GM23338 (cell line): ENCODE data around the gene NRXN2. TPM values are rescaled to one million over a fixed set of nuclear protein-coding genes. Genes with fewer than 3 reads are reported as not detected.

Source experiments
- polyA plus RNA-seq: library from polyadenylated mRNA; unstranded; fragments of >200 nt; fragmentation: Nextera tagmentation; extraction: Ambion mirVana; gene quantifications from 2 replicates; pipeline ENCODE4 v1.2.1, GENCODE V29; 2016
- total RNA-seq: library from RNA; depleted of rRNA; stranded (reverse); fragments of >200 nt; shearing (Covaris generic); gene quantifications from 2 replicates; pipeline ENCODE4 v1.2.3, GENCODE V29; 2014; rRNA removed

NRXN2 gene
- total and polyA plus RNA-seq, 2 experiments from 2014 or later, result 3.4 to 17.0 TPM

Other genes starting within 250 kb of the NRXN2 start
- not detected in 2 replicates for gene SLC22A11, start 167.3 kb downstream of the NRXN2 start, total RNA-seq
- gene SLC22A11, start 167.3 kb downstream of the NRXN2 start, polyA plus RNA-seq, result not detected in 2 replicates
- gene SLC22A12, start 132.0 kb downstream of the NRXN2 start, total RNA-seq, result not detected in 2 replicates
- gene SLC22A12, start 132.0 kb downstream of the NRXN2 start, polyA plus RNA-seq, result not detected in 2 replicates
- gene RASGRP2, start 20.9 kb upstream of the NRXN2 start, total RNA-seq, result 30.1 and 34.4 TPM in 2 replicates
- gene RASGRP2, start 20.9 kb upstream of the NRXN2 start, polyA plus RNA-seq, result 50.4 and 60.5 TPM in 2 replicates
- gene PYGM, start 36.8 kb upstream of the NRXN2 start, total RNA-seq, result 3.9 and 4.4 TPM in 2 replicates
- gene PYGM, start 36.8 kb upstream of the NRXN2 start, polyA plus RNA-seq, result 1.5 and 2.8 TPM in 2 replicates
- 235 and 252 TPM in 2 replicates for gene SF1, start 55.3 kb upstream of the NRXN2 start, total RNA-seq
- 76.9 and 82.9 TPM in 2 replicates for gene SF1, start 55.3 kb upstream of the NRXN2 start, polyA plus RNA-seq
- 32.3 and 42.6 TPM in 2 replicates for gene MAP4K2, start 80.0 kb upstream of the NRXN2 start, total RNA-seq
- 9.9 and 11.2 TPM in 2 replicates for gene MAP4K2, start 80.0 kb upstream of the NRXN2 start, polyA plus RNA-seq
- 38.9 and 45.2 TPM in 2 replicates for gene MEN1, start 87.4 kb upstream of the NRXN2 start, total RNA-seq
- gene MEN1, start 87.4 kb upstream of the NRXN2 start, polyA plus RNA-seq, result 27.2 and 31.6 TPM in 2 replicates
- gene CDC42BPG, start 121.5 kb upstream of the NRXN2 start, total RNA-seq, result 10.1 and 11.6 TPM in 2 replicates
- 1.8 and 2.3 TPM in 2 replicates for gene CDC42BPG, start 121.5 kb upstream of the NRXN2 start, polyA plus RNA-seq
- gene EHD1, start 155.4 kb upstream of the NRXN2 start, total RNA-seq, result 43.8 and 69.7 TPM in 2 replicates
- 16.7 and 16.9 TPM in 2 replicates for gene EHD1, start 155.4 kb upstream of the NRXN2 start, polyA plus RNA-seq
- gene ATG2A, start 194.0 kb upstream of the NRXN2 start, total RNA-seq, result 26.2 and 31.7 TPM in 2 replicates
- gene ATG2A, start 194.0 kb upstream of the NRXN2 start, polyA plus RNA-seq, result 8.7 and 9.2 TPM in 2 replicates
- 3.3 and 5.8 TPM in 2 replicates for gene PPP2R5B, start 201.5 kb upstream of the NRXN2 start, total RNA-seq
- gene PPP2R5B, start 201.5 kb upstream of the NRXN2 start, polyA plus RNA-seq, result 2.6 and 2.8 TPM in 2 replicates
- 0.83 TPM in 1 of 2 replicates, not detected in the other for gene GPHA2, start 212.7 kb upstream of the NRXN2 start, total RNA-seq
- 1.8 and 3.6 TPM in 2 replicates for gene GPHA2, start 212.7 kb upstream of the NRXN2 start, polyA plus RNA-seq
- not detected in 2 replicates for gene MAJIN, start 248.9 kb upstream of the NRXN2 start, total RNA-seq
- gene MAJIN, start 248.9 kb upstream of the NRXN2 start, polyA plus RNA-seq, result not detected in 2 replicates